HG03439 (cell line): Measurements from ENCODE around the gene STAM.

Source experiments
- ATAC-seq: cut with Tn5 transposase; IDR thresholded peaks from one replicate; pipeline ENCODE4 v1.9.1; 2021; ENCODE audit warnings: mild to moderate bottlenecking, moderate library complexity; ENCODE audit not compliant: unreplicated experiment

Gene STAM

GRCh38 chr10:17673471-17674061 lies 29.6 kb downstream of the STAM start:
- no peak for ATAC-seq

- no peak for ATAC-seq
Measured at GRCh38 chr10:17674566-17674965, 30.6 kb downstream of the STAM start.

GRCh38 chr10:17675638-17676037 lies 31.7 kb downstream of the STAM start:
- no peak for ATAC-seq

- ATAC-seq = no peak
Measured at GRCh38 chr10:17676919-17677318, 33.0 kb downstream of the STAM start.

GRCh38 chr10:17682236-17682946 lies 38.4 kb downstream of the STAM start:
- no peak for ATAC-seq

GRCh38 chr10:17683541-17683940 lies 39.6 kb downstream of the STAM start:
- ATAC-seq = no peak

GRCh38 chr10:17684537-17684936 lies 40.6 kb downstream of the STAM start:
- ATAC-seq = no peak

GRCh38 chr10:17685233-17685840 lies 41.4 kb downstream of the STAM start:
- ATAC-seq = peak; percentile 62

GRCh38 chr10:17687117-17687831 lies 43.3 kb downstream of the STAM start:
- no peak for ATAC-seq

- no peak for ATAC-seq
Measured at GRCh38 chr10:17689137-17689536, 45.2 kb downstream of the STAM start.

GRCh38 chr10:17693009-17693408 lies 49.1 kb downstream of the STAM start:
- no peak for ATAC-seq

GRCh38 chr10:17698696-17699095 lies 54.7 kb downstream of the STAM start:
- no peak for ATAC-seq

GRCh38 chr10:17701301-17701700 lies 57.4 kb downstream of the STAM start:
- no peak for ATAC-seq

- ATAC-seq = no peak
Measured at GRCh38 chr10:17703706-17704105, 59.8 kb downstream of the STAM start.

- ATAC-seq = no peak
Measured at GRCh38 chr10:17708821-17709220, 64.9 kb downstream of the STAM start.

- no peak for ATAC-seq
Measured at GRCh38 chr10:17709492-17709891, 65.5 kb downstream of the STAM start.

GRCh38 chr10:17710181-17710580 lies 66.2 kb downstream of the STAM start:
- ATAC-seq = no peak

GRCh38 chr10:17712053-17712452 lies 68.1 kb downstream of the STAM start:
- no peak for ATAC-seq

- no peak for ATAC-seq
Measured at GRCh38 chr10:17712717-17713471, 68.9 kb downstream of the STAM start.

- ATAC-seq = no peak
Measured at GRCh38 chr10:17713758-17714157, 69.8 kb downstream of the STAM start.

GRCh38 chr10:17716161-17716560 lies 72.2 kb downstream of the STAM start:
- ATAC-seq = no peak
